Activated gamma-delta T cell (primary cell): Measurements from ENCODE around the gene KASH5.

ENCODE experiments used
- DNase-seq: peaks from one replicate; lab custom pipeline; 2025; lab: John Stamatoyannopoulos, UW
- total RNA-seq, 2 donors: gene quantifications; one replicate each; lab custom pipeline; 2026; lab: John Stamatoyannopoulos, UW

KASH5 gene, protein sequence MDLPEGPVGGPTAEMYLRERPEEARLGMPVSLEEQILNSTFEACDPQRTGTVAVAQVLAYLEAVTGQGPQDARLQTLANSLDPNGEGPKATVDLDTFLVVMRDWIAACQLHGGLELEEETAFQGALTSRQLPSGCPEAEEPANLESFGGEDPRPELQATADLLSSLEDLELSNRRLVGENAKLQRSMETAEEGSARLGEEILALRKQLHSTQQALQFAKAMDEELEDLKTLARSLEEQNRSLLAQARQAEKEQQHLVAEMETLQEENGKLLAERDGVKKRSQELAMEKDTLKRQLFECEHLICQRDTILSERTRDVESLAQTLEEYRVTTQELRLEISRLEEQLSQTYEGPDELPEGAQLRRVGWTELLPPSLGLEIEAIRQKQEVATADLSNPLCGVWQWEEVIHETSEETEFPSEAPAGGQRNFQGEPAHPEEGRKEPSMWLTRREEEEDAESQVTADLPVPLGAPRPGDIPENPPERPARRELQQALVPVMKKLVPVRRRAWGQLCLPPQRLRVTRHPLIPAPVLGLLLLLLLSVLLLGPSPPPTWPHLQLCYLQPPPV
- total RNA-seq = 0 to 0.09 reads per million in 2 donors

GRCh38 chr19:49387936-49388372 is at the start of gene KASH5:
Gene KASH5, plus strand, starts transcription at chr19:49388249. Its CDS starts 2,635 bp downstream, at chr19:49390884.
- peak; percentile 64 for DNase-seq

GRCh38 chr19:49338691-49339300 is 49.3 kb upstream of the KASH5 start:
- no peak for DNase-seq

DNA sequence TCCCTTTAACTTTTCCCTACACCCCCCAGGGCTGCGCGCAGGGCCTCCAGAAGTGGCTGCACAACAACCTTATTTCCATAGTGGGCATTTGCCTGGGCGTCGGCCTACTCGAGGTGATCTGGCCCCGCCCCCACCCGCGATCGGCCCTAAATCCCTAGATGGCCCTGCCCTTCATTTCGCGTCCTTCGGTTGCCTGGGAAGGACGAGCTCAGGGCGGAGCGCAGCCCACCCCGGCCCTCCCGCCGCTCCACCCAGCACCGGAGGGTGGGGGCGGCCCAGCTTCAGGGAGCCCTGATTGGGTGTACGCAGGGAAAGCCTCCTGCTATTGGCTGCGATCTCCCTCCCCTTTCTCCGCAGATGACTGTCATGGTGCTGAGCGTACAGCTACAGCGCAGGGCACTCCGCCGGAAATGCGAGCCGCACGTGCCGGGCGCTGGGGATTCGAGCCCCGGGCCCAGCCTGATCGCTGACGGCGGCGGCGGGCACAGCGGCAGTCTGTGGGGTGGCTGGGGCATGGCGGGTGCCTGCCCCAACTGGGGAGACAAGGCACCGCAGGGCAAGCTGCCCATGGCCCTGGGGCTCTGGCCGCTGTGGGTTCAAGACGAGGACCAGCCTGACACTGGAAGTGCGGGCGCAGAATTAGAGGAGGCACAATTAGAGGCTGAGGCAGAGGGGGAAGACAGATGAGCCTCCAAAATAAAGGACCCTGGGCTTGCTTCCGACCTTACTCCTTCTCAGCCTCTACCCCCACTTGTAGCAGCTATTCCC is 48.6 kb upstream of the KASH5 start:
- DNase-seq = no peak

DNA sequence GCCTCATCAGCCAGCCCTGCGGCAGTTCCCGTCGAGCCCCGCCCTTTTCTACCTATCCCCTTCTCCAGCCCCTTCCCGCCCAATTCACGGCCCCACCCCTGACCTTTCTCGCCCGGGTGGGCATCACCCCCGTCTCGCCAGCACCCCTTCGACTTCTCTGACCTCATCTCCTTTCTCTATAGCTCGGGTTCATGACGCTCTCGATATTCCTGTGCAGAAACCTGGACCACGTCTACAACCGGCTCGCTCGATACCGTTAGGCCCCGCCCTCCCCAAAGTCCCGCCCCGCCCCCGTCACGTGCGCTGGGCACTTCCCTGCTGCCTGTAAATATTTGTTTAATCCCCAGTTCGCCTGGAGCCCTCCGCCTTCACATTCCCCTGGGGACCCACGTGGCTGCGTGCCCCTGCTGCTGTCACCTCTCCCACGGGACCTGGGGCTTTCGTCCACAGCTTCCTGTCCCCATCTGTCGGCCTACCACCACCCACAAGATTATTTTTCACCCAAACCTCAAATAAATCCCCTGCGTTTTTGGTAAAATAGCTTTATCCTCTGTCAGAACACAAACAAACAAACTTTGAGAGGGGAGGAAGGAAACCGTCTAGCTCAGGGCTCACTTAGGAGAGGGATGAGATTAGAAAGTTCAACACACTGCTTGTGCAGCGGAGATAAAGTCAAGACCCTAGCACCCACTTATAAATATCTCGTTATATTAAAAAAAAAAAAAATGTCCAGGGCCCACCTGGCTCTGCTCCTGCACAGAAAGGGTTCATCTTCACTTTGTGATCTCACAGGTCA is 47.8 kb upstream of the KASH5 start:
- no peak for DNase-seq

DNA sequence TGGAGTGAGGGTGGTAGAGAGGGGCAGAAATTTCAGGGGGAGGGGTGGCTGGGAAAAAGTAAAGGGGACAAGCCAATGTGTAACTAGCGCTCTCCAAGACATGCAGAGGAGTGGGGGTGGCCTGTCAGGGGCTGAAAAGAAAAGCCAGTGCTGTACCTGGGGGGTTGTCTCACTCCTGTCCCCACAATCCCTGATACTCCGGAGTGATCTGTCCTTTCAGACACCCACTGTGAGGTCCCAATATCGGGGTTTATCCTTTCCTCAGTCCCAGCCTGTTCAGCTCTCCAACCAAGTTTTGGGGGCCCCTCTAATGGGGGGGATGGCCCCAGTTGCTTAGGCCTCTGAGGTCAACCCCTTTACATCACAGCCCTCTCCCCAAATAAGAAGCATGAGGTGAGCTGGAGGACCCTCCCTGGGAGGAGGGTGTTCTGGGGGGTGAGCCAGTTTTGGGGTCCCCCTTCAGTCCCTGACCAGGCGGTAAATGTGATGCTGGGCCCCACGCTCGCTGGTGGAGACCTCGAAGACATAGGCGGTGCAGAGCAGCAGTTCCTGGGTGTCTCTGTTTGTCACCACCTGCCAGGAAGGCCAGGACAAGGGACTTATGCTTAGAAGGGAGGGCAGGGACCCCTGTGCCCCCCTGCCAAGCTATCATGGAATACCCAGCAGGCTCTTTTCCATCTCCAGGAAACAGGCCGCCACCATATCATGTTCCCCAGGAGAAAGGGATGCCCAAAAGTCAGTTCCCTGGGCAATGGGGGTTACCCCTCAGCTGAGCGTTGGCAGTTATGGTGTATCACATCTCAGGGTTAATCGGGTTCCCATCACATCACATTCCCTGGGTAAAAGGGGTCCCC is 47.0 kb upstream of the KASH5 start:
- DNase-seq = no peak

- DNase-seq = no peak
Measured at GRCh38 chr19:49342291-49342721, 45.7 kb upstream of the KASH5 start.

DNA sequence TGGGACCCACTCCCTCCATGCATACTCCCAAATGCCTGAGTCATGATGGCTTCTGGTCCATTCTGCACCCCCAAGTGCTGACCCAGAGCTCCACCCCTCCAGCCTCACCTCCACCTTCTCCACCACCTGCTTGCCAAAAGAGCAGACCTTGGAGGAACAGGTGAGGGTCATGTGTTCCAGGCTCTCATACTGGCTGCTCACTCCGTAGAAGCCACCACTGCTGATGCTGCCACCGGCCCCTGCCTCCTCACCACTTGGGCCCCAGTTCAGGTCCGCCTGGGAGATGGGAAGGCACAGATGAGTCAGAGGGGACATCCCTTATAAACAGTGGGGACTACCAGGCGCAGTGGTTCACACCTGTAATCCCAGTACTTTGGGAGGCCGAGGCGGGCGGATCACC is 44.9 kb upstream of the KASH5 start:
- DNase-seq = no peak

GRCh38 chr19:49344505-49345423 is 43.3 kb upstream of the KASH5 start:
- DNase-seq = no peak

- no peak for DNase-seq
Measured at GRCh38 chr19:49347191-49347590, 40.9 kb upstream of the KASH5 start.

DNA sequence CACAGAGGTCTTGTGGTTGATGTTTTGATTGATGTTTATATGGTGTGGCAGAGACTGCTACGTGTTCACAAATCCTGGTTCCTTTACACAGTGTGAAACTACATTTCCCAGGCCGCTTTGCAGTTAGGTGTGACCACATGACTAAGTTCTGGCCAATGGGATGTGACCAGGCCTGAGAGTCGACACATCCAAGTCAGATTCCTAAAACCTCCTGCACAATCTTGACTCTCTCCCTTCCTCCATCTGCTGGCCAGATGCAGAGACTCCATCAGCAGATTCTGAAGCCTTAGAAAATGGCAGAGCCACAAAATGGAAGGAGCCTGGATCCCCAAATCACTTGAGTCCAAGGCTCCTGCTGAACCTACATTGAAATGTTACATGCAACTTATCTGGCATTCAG is 40.2 kb upstream of the KASH5 start:
- DNase-seq = no peak

- DNase-seq = no peak
Measured at GRCh38 chr19:49348305-49349189, 39.5 kb upstream of the KASH5 start.

DNA sequence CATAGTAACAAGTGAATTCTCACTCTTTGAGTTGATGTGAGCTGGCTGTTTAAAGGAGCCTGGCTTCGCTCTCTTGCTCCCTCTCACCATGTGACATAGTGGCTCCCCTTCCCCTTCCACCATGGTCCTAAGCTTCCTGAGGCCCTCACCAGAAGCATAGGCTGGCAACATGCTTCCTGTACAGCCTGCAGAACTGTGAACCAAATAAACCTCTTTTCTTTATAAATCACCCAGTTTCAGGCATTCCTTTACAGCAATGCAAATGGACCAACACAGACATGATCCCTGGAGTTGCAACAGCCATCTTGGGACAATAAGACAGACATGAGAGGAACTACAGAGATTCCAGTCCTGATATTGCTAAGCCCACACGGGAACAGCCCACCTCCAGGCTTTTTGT is 38.5 kb upstream of the KASH5 start:
- no peak for DNase-seq

GRCh38 chr19:49355909-49356353 is 32.1 kb upstream of the KASH5 start:
- no peak for DNase-seq

GRCh38 chr19:49356382-49356781 is 31.7 kb upstream of the KASH5 start:
- DNase-seq = no peak

DNA sequence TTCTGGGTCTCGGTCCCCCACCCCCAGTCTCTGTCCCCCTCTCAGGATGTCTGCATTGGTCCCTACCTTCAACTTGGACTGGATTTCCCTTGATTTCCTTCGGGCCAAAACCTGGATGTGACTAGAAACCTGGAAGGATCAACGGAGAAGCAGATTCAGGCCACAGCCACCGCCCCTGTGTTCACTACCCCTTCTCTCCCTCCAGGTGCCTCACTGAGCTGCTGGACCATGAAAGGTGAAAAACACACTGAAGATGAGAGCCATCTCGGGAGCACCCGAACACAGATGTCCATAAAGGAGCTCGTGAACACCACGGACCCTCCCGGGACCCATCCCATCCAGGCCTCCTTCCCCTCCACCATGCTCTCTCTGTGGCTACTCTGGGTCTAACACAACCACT is 30.9 kb upstream of the KASH5 start:
- no peak for DNase-seq

GRCh38 chr19:49359851-49360820 is 27.9 kb upstream of the KASH5 start:
- DNase-seq = no peak

GRCh38 chr19:49361438-49362047 is 26.5 kb upstream of the KASH5 start:
- no peak for DNase-seq
